SK-N-SH (cell line): ENCODE results near the gene WDR7.

Experiments
- EP300 ChIP-seq, 2 experiments: IDR thresholded peaks; 2 replicates each; pipeline versions ENCODE4 v1.4.0 to v1.6.1; 2012; ENCODE audit warnings: borderline replicate concordance in 1 of 2, low read depth in 1 of 2, low read length in 1 of 2
- FOXM1 ChIP-seq: IDR thresholded peaks from 2 replicates; pipeline ENCODE4 v1.4.0; 2012; ENCODE audit warnings: low read depth, mild to moderate bottlenecking
- POLR2AphosphoS5 ChIP-seq: IDR thresholded peaks from 2 replicates; pipeline ENCODE4 v1.6.1; 2012; ENCODE audit warnings: low read depth, low read length
- TAF1 ChIP-seq: IDR thresholded peaks from 2 replicates; pipeline ENCODE4 v1.6.1; 2012; ENCODE audit warnings: low read depth, mild to moderate bottlenecking, low read length, moderate library complexity, borderline replicate concordance
- TCF12 ChIP-seq: IDR thresholded peaks from 2 replicates; pipeline ENCODE4 v1.4.0; 2012
- TEAD4 ChIP-seq: IDR thresholded peaks from 2 replicates; pipeline ENCODE4 v1.4.0; 2012; ENCODE audit warnings: mild to moderate bottlenecking, borderline replicate concordance; ENCODE audit not compliant: insufficient read depth
- TF ChIP-seq, protein P1 (sequence below): fragments of 150-350 bp; IDR thresholded peaks from 2 replicates; pipeline ENCODE4 v1.6.1; 2017; ENCODE audit warnings: antibody characterized with exemption, low read length, low read depth, borderline replicate concordance
- TF ChIP-seq, protein P2 (sequence below): fragments of 200-600 bp; sonication (generic); IDR thresholded peaks from 2 replicates; pipeline ENCODE4 v1.6.1; 2017; ENCODE audit warnings: antibody characterized with exemption, mild to moderate bottlenecking, moderate library complexity
- TF ChIP-seq, protein P3 (sequence below): IDR thresholded peaks from 2 replicates; pipeline ENCODE4 v1.4.0; 2012; ENCODE audit warnings: low read depth
- TF ChIP-seq, protein P4 (sequence below): IDR thresholded peaks from 2 replicates; pipeline ENCODE4 v1.6.1; 2012; ENCODE audit warnings: mild to moderate bottlenecking, low read depth, low read length, moderate library complexity
- TF ChIP-seq, protein P5 (sequence below): IDR thresholded peaks from 2 replicates; pipeline ENCODE4 v1.4.0; 2012; ENCODE audit warnings: low read depth, borderline replicate concordance

DNA sequence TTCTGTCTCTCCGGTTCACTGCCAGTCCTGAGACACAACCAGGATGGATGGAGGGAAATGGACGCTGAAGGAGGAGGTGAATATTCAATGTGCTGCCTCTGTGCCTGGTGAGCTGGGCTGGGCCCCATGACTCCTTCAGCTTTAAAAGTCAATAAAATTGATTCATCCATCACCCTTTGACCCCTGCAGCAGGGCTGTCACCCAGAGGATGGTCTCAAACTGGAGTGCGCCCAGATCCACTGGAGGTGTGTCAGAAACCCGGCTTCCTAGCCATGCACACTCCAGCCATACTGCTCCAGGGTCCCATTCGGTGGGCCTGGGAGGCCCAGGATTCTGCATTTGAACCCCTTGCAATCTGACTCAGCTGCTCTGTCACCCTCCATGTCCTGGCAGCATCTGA, 401.6 kb downstream of the WDR7 start:
- TF ChIP-seq, protein P1, sequence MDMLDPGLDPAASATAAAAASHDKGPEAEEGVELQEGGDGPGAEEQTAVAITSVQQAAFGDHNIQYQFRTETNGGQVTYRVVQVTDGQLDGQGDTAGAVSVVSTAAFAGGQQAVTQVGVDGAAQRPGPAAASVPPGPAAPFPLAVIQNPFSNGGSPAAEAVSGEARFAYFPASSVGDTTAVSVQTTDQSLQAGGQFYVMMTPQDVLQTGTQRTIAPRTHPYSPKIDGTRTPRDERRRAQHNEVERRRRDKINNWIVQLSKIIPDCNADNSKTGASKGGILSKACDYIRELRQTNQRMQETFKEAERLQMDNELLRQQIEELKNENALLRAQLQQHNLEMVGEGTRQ: no peak
- TF ChIP-seq EP300 (IDR thresholded peaks at IDR 0.05; ENCODE audit: borderline replicate concordance in 1 of 2, low read depth in 1 of 2, low read length in 1 of 2): no peak
- TF ChIP-seq, protein P2, sequence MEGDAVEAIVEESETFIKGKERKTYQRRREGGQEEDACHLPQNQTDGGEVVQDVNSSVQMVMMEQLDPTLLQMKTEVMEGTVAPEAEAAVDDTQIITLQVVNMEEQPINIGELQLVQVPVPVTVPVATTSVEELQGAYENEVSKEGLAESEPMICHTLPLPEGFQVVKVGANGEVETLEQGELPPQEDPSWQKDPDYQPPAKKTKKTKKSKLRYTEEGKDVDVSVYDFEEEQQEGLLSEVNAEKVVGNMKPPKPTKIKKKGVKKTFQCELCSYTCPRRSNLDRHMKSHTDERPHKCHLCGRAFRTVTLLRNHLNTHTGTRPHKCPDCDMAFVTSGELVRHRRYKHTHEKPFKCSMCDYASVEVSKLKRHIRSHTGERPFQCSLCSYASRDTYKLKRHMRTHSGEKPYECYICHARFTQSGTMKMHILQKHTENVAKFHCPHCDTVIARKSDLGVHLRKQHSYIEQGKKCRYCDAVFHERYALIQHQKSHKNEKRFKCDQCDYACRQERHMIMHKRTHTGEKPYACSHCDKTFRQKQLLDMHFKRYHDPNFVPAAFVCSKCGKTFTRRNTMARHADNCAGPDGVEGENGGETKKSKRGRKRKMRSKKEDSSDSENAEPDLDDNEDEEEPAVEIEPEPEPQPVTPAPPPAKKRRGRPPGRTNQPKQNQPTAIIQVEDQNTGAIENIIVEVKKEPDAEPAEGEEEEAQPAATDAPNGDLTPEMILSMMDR: no peak
- TF ChIP-seq TEAD4: no peak
- TF ChIP-seq, protein P3, sequence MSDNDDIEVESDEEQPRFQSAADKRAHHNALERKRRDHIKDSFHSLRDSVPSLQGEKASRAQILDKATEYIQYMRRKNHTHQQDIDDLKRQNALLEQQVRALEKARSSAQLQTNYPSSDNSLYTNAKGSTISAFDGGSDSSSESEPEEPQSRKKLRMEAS: no peak
- TF ChIP-seq, protein P4, sequence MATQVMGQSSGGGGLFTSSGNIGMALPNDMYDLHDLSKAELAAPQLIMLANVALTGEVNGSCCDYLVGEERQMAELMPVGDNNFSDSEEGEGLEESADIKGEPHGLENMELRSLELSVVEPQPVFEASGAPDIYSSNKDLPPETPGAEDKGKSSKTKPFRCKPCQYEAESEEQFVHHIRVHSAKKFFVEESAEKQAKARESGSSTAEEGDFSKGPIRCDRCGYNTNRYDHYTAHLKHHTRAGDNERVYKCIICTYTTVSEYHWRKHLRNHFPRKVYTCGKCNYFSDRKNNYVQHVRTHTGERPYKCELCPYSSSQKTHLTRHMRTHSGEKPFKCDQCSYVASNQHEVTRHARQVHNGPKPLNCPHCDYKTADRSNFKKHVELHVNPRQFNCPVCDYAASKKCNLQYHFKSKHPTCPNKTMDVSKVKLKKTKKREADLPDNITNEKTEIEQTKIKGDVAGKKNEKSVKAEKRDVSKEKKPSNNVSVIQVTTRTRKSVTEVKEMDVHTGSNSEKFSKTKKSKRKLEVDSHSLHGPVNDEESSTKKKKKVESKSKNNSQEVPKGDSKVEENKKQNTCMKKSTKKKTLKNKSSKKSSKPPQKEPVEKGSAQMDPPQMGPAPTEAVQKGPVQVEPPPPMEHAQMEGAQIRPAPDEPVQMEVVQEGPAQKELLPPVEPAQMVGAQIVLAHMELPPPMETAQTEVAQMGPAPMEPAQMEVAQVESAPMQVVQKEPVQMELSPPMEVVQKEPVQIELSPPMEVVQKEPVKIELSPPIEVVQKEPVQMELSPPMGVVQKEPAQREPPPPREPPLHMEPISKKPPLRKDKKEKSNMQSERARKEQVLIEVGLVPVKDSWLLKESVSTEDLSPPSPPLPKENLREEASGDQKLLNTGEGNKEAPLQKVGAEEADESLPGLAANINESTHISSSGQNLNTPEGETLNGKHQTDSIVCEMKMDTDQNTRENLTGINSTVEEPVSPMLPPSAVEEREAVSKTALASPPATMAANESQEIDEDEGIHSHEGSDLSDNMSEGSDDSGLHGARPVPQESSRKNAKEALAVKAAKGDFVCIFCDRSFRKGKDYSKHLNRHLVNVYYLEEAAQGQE: no peak
- TF ChIP-seq, protein P5, sequence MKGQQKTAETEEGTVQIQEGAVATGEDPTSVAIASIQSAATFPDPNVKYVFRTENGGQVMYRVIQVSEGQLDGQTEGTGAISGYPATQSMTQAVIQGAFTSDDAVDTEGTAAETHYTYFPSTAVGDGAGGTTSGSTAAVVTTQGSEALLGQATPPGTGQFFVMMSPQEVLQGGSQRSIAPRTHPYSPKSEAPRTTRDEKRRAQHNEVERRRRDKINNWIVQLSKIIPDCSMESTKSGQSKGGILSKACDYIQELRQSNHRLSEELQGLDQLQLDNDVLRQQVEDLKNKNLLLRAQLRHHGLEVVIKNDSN: no peak
- TF ChIP-seq FOXM1: no peak
- TF ChIP-seq POLR2AphosphoS5: no peak
- TF ChIP-seq TCF12: no peak
- no peak for TF ChIP-seq TAF1
